HG02884 (cell line): ENCODE measurements around the gene FAM81A.

Experiments used
- ATAC-seq: cut with Tn5 transposase; IDR thresholded peaks from one replicate; pipeline ENCODE4 v1.9.1; 2021; ENCODE audit warnings: mild to moderate bottlenecking, moderate library complexity; ENCODE audit not compliant: unreplicated experiment

Gene FAM81A

DNA sequence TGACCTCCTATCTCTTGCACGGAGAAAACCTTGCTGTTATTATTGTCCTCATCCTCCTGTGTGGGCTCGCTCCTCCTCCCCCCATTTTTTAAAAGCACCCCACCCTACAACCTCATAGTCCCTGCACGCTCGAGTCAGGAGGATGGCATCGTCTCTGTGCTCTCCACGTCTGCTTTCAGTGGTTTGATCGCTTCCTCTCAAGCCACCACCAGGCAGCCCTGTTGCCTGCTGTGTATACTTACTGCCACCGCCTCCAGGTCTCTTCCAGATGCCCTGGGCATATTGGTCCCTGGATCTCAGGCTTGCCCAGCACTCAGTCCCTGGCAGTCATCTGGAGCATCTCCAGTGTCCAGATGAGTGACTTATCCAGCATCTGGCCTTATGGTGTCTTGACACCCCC is 131.5 kb downstream of the FAM81A start:
- no peak for ATAC-seq

- no peak for ATAC-seq
These were observed 132.3 kb downstream of the FAM81A start for GRCh38 chr15:59570315-59570714.

- no peak for ATAC-seq
These were observed 133.6 kb downstream of the FAM81A start for GRCh38 chr15:59571606-59572005.
